ENCODE measurements around the gene LRP2.
A peak's percentile ranks its signal among the peaks of the same experiment; 100 is the strongest.

LRP2 gene

GRCh38 chr2:169089182-169089581, 273.2 kb downstream of the LRP2 start:
- DNase-seq (ENCODE audit: low read depth): no peak

DNA sequence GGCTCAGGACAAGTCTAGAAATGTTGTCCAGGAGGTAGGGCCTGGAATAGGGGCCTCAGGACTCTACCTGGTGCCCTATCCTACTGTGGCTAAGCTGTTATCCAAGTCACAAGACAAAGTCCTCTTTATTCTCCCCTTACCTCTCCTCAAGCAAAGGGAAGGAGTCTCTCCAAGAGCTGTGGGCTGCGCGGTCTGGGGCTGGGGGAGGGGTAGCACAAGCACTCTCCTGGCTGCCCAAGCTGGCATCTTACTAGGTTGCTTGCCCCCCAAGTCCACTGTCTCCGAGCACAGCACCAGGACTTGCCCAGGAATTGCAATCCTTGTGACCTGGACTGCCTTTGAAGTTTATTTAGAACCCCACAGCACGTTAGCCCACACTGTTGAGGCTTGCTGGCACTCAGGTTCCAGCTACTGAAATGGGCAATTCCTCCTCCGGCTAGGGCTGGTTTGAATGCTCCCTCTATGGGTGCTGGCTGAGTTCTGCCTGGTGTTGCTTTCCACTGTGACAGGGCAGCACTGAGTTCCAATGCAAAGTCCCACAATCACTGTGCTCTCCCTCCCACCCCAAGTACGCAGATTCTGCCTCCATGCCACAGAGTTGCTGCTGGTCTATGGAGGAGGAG, 274.5 kb downstream of the LRP2 start:
- no peak overlapping the region for H3K4me3 ChIP-seq (ENCODE audit: low read depth, low read length)
- DNase-seq (ENCODE audit: low read depth): no peak
- TF ChIP-seq, protein P1, sequence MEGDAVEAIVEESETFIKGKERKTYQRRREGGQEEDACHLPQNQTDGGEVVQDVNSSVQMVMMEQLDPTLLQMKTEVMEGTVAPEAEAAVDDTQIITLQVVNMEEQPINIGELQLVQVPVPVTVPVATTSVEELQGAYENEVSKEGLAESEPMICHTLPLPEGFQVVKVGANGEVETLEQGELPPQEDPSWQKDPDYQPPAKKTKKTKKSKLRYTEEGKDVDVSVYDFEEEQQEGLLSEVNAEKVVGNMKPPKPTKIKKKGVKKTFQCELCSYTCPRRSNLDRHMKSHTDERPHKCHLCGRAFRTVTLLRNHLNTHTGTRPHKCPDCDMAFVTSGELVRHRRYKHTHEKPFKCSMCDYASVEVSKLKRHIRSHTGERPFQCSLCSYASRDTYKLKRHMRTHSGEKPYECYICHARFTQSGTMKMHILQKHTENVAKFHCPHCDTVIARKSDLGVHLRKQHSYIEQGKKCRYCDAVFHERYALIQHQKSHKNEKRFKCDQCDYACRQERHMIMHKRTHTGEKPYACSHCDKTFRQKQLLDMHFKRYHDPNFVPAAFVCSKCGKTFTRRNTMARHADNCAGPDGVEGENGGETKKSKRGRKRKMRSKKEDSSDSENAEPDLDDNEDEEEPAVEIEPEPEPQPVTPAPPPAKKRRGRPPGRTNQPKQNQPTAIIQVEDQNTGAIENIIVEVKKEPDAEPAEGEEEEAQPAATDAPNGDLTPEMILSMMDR (IDR thresholded peaks at IDR 0.05; ENCODE audit: insufficient read depth, low read depth, low read length, missing control alignments): no peak

More at GRCh38 chr2:169089182-169089581, 273.2 kb downstream of the LRP2 start:
- TF ChIP-seq, protein P1 (IDR thresholded peaks at IDR 0.05; ENCODE audit: insufficient read depth, low read depth, low read length, missing control alignments): no peak
- no peak overlapping the region for H3K4me3 ChIP-seq (ENCODE audit: low read depth, low read length)

GRCh38 chr2:169086893-169087467, 275.4 kb downstream of the LRP2 start:
- no peak for DNase-seq (ENCODE audit: low read depth)
- no peak overlapping the region for H3K4me3 ChIP-seq (ENCODE audit: low read depth, low read length)
- TF ChIP-seq, protein P1 (IDR thresholded peaks at IDR 0.05; ENCODE audit: insufficient read depth, low read depth, low read length, missing control alignments): no peak

DNA sequence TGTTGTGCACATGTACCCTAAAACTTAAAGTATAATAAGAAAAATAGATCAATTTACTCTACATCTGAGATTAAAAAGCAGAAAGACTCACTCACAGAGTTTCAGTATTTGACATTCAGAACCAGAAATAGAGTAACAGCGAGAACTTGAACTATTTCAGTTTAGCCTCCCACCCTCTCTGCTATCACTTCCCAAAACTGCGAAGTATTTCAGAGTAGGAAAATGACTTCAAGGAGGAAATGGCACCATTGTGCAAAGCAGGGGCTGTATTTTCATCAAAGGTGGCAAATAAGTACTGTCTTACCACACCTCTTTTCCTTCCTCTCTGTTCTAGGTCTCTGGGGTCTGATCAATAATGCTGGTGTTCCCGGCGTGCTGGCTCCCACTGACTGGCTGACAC, 279.3 kb downstream of the LRP2 start:
- no peak overlapping the region for H3K4me3 ChIP-seq (ENCODE audit: low read depth, low read length)
- TF ChIP-seq, protein P1 (IDR thresholded peaks at IDR 0.05; ENCODE audit: insufficient read depth, low read depth, low read length, missing control alignments): no peak
- DNase-seq (ENCODE audit: low read depth): peak; percentile 47

DNA sequence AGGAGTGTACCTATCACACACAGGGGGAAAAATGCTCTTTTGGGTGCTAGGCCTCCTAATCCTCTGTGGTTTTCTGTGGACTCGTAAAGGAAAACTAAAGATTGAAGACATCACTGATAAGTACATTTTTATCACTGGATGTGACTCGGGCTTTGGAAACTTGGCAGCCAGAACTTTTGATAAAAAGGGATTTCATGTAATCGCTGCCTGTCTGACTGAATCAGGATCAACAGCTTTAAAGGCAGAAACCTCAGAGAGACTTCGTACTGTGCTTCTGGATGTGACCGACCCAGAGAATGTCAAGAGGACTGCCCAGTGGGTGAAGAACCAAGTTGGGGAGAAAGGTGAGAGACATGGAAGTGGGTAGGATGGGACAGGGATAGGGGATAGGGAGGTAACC, 280.8 kb downstream of the LRP2 start:
- no peak overlapping the region for H3K4me3 ChIP-seq (ENCODE audit: low read depth, low read length)
- TF ChIP-seq, protein P1 (IDR thresholded peaks at IDR 0.05; ENCODE audit: insufficient read depth, low read depth, low read length, missing control alignments): no peak
- DNase-seq (ENCODE audit: low read depth): no peak

DNA sequence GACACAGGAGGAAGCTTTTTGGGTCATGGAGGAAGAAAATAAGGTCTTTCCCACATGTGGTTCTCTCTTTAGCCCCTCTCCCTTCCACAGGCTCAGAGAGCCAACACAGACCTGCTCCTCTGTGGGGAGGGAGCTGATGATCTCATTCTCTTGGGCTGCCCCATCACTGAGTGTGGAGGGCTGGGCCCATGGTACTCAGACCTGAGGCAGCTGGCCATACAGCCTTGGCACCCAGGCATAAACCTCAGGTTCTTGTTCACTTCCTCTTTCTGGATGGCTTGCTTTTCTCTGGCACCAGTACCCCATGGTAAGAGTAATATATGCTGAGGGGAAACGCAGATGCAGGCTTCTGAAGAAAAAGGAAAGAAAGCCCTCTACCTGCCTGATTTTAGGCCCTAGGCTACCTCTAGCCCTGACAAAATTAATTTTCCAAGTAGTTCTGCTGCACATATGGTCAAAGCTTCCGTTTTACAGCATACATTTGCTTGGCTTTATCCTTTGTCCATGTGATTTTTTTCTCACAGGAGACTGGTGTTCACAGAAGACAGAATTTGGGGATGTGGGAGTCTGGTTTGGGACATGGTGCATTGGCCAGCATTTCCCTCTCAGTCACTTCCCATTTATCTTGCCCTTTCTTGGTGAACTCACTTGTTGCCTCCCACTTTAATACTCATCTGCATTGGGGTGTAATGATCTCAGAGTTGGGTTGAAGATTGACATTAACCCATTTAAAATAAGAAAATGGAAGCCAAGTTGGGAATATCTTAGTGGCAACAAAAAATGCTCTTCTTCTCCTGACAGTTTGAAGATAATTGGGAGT, 281.9 kb downstream of the LRP2 start:
- DNase-seq (ENCODE audit: low read depth): peak; percentile 57
- TF ChIP-seq, protein P1 (IDR thresholded peaks at IDR 0.05; ENCODE audit: insufficient read depth, low read depth, low read length, missing control alignments): no peak
- no peak overlapping the region for H3K4me3 ChIP-seq (ENCODE audit: low read depth, low read length)
